Endodermal cell (in vitro differentiated cells): ENCODE data around the gene APC. TPM values are rescaled to one million over a fixed set of nuclear protein-coding genes. Genes with fewer than 3 reads are reported as not detected.

Experiments
- DNase-seq: peaks from one replicate; pipeline ENCODE4 v3.0.0-alpha.2; 2017
- H3K27ac ChIP-seq: 2 replicates; pipeline ENCODE4 v1.5.1; 2013; ENCODE audit warnings: mild to moderate bottlenecking, low read depth, low read length, moderate library complexity
- H3K27me3 ChIP-seq: 2 replicates; pipeline ENCODE4 v1.6.1; 2013; ENCODE audit warnings: mild to moderate bottlenecking, low read length, moderate library complexity; ENCODE audit not compliant: insufficient read depth, control insufficient read depth, poor library complexity, severe bottlenecking
- H3K36me3 ChIP-seq: 2 replicates; pipeline ENCODE4 v1.7.0; 2013; ENCODE audit warnings: mild to moderate bottlenecking, low read length, moderate library complexity; ENCODE audit not compliant: control insufficient read depth, insufficient read depth
- H3K4me1 ChIP-seq: one replicate; pipeline ENCODE4 v1.7.0; 2013; ENCODE audit warnings: low read length; ENCODE audit not compliant: control insufficient read depth, insufficient read depth
- H3K4me3 ChIP-seq: 2 replicates; pipeline ENCODE4 v1.5.1; 2013; ENCODE audit warnings: mild to moderate bottlenecking, low read length, moderate library complexity
- H3K9ac ChIP-seq: 2 replicates; pipeline ENCODE4 v1.6.1; 2013; ENCODE audit warnings: mild to moderate bottlenecking, low read length, moderate library complexity; ENCODE audit not compliant: poor library complexity, severe bottlenecking; ENCODE audit errors: extremely low read depth
- H3K9me3 ChIP-seq: 2 replicates; pipeline ENCODE4 v1.6.1; 2013; ENCODE audit warnings: mild to moderate bottlenecking, low read length, moderate library complexity; ENCODE audit not compliant: control insufficient read depth
- H3K27ac Mint-ChIP-seq: 2 replicates; pipeline ENCODE4 v1.8.0; 2020; ENCODE audit warnings: mixed read lengths
- H3K27me3 Mint-ChIP-seq: 2 replicates; pipeline ENCODE4 v1.8.0; 2021; ENCODE audit warnings: mild to moderate bottlenecking, mixed read lengths; ENCODE audit not compliant: insufficient read depth
- H3K36me3 Mint-ChIP-seq: 2 replicates; pipeline ENCODE4 v1.8.0; 2020; ENCODE audit warnings: low read depth, mixed read lengths
- H3K4me1 Mint-ChIP-seq: 2 replicates; pipeline ENCODE4 v1.8.0; 2020; ENCODE audit warnings: mixed read lengths
- H3K4me3 Mint-ChIP-seq: 2 replicates; pipeline ENCODE4 v1.8.0; 2020; ENCODE audit warnings: mild to moderate bottlenecking, moderate library complexity, mixed read lengths
- H3K9me3 Mint-ChIP-seq: 2 replicates; pipeline ENCODE4 v1.8.0; 2020; ENCODE audit warnings: mild to moderate bottlenecking, mixed read lengths
- WGBS, 2 experiments: methylation state at CpG; one replicate each; pipeline versions ENCODE4 v1.1.5 to v1.1.7; 2013; ENCODE audit warnings: missing lambda C conversion rate in 2 of 2, mixed read lengths in 1 of 2; ENCODE audit not compliant: insufficient coverage in 1 of 2, insufficient read length in 1 of 2; 5-methylcytosine and 5-hydroxymethylcytosine counted together
- total RNA-seq, 2 donors: library from RNA; stranded (reverse); fragmentation: NEBNext Ultra II Directional in 1 of 2; extraction: Animal tissue kit (Norgen Biotek cat#: 25700) in 1 of 2; gene quantifications; 2 replicates in 1 of 2; 3 replicates in 1 of 2; pipeline ENCODE4 v1.2.1, GENCODE V29; 2021
- TF ChIP-seq, protein P1 (sequence below): fragments of 200-600 bp; sonication (generic); conservative IDR thresholded peaks from 2 replicates; pipeline ENCODE4 v1.5.0; 2021; ENCODE audit warnings: antibody characterized with exemption, mild to moderate bottlenecking

APC gene
- total RNA-seq, 2 donors from 2014 or later = 66.3 to 87.6 TPM

GRCh38 chr5:112867411-112867810 is 129.7 kb downstream of the APC start:
- Histone ChIP-seq H3K4me3 (no peak overlapping the region), H3K36me3 (peaks cover 87% of the 10 kb centered on the region), H3K4me1 (no peaks in the 10 kb centered on the region), H3K27ac (no peak overlapping the region), H3K9ac (no peak overlapping the region), H3K9me3 (no peaks in the 10 kb centered on the region), H3K27me3 (no peaks in the 10 kb centered on the region)
- WGBS, 2 experiments = 97 to 98% methylated on average over 5 of the region's 5 CpGs
- H3K4me3 Mint-ChIP-seq = no peak overlapping the region
- H3K27ac Mint-ChIP-seq = no peak overlapping the region
- no peak for DNase-seq
- no peaks in the 10 kb centered on the region for H3K27me3 Mint-ChIP-seq
- peaks cover 12% of the 10 kb centered on the region for H3K4me1 Mint-ChIP-seq
- TF ChIP-seq, protein P1, sequence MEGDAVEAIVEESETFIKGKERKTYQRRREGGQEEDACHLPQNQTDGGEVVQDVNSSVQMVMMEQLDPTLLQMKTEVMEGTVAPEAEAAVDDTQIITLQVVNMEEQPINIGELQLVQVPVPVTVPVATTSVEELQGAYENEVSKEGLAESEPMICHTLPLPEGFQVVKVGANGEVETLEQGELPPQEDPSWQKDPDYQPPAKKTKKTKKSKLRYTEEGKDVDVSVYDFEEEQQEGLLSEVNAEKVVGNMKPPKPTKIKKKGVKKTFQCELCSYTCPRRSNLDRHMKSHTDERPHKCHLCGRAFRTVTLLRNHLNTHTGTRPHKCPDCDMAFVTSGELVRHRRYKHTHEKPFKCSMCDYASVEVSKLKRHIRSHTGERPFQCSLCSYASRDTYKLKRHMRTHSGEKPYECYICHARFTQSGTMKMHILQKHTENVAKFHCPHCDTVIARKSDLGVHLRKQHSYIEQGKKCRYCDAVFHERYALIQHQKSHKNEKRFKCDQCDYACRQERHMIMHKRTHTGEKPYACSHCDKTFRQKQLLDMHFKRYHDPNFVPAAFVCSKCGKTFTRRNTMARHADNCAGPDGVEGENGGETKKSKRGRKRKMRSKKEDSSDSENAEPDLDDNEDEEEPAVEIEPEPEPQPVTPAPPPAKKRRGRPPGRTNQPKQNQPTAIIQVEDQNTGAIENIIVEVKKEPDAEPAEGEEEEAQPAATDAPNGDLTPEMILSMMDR = no peak
- peaks cover 78% of the 10 kb centered on the region for H3K36me3 Mint-ChIP-seq
- H3K9me3 Mint-ChIP-seq = no peaks in the 10 kb centered on the region

GRCh38 chr5:112869948-112870347 is 132.3 kb downstream of the APC start:
- Histone ChIP-seq H3K27me3 (no peaks in the 10 kb centered on the region), H3K9me3 (no peaks in the 10 kb centered on the region), H3K4me1 (no peaks in the 10 kb centered on the region), H3K27ac (no peak overlapping the region), H3K4me3 (no peak overlapping the region), H3K36me3 (peaks cover 74% of the 10 kb centered on the region), H3K9ac (no peak overlapping the region)
- Mint-ChIP-seq H3K36me3 (peaks cover 72% of the 10 kb centered on the region), H3K27me3 (no peaks in the 10 kb centered on the region), H3K4me3 (no peak overlapping the region), H3K9me3 (no peaks in the 10 kb centered on the region), H3K27ac (no peak overlapping the region), H3K4me1 (peaks cover 2% of the 10 kb centered on the region)
- TF ChIP-seq, protein P1 = no peak
- 97 to 99% methylated on average over 3 of the region's 3 CpGs for WGBS, 2 experiments
- DNase-seq = no peak

DNA sequence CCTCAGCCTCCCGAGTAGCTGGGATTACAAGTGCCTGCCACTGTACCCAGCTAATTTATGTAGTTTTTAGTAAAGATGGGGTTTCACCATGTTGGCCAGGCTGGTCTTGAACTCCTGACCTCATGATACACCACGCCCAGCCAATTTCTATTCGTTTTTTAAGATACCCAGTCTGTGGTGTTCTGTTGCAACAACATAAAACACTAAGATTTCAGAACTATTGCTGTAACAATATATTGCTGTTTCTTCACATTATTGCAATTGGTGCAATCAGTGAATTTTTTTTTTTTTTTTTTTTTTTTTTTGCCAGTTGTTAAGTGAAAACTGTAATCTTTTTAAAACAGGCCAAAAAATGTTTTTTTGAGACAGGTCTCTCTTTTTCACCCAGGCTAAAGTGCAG is 133.3 kb downstream of the APC start:
- 74% methylated on average over 3 of the region's 3 CpGs; no CpG with 5 or more reads in 1 of the 2 experiments for WGBS, 2 experiments
- H3K9me3 Mint-ChIP-seq = no peaks in the 10 kb centered on the region
- Histone ChIP-seq H3K27me3 (no peaks in the 10 kb centered on the region), H3K4me3 (no peak overlapping the region), H3K27ac (no peak overlapping the region), H3K9ac (no peak overlapping the region), H3K36me3 (peaks cover 79% of the 10 kb centered on the region), H3K9me3 (no peaks in the 10 kb centered on the region), H3K4me1 (no peaks in the 10 kb centered on the region)
- no peak overlapping the region for H3K27ac Mint-ChIP-seq
- H3K27me3 Mint-ChIP-seq = no peaks in the 10 kb centered on the region
- no peak for DNase-seq
- H3K4me3 Mint-ChIP-seq = no peak overlapping the region
- H3K4me1 Mint-ChIP-seq = peaks cover 2% of the 10 kb centered on the region
- TF ChIP-seq, protein P1 = no peak
- peaks cover 71% of the 10 kb centered on the region for H3K36me3 Mint-ChIP-seq
